Peyer's patch (tissue), 4 donors: ENCODE results near the gene ELMOD2.

Source experiments
- CTCF ChIP-seq, 6 experiments: fragments of 450-650 bp in 4 of 6; fragments of 200-600 bp in 2 of 6; sonication (generic) in 1 of 6; IDR thresholded peaks; one replicate each; pipeline ENCODE4 v1.5.1; 2017 to 2019; ENCODE audit warnings: antibody characterized with exemption in 6 of 6, mild to moderate bottlenecking in 3 of 6, moderate library complexity in 1 of 6
- POLR2A ChIP-seq, 2 donors: fragments of 450-650 bp; IDR thresholded peaks; one replicate each; pipeline ENCODE4 v1.5.1; 2017; ENCODE audit warnings: antibody characterized with exemption in 2 of 2, mild to moderate bottlenecking in 2 of 2, moderate library complexity in 2 of 2

- TF ChIP-seq CTCF (IDR thresholded peaks at IDR 0.05) (no peak), POLR2A (IDR thresholded peaks at IDR 0.05) (no peak)
These were observed 40.5 kb upstream of the ELMOD2 start for GRCh38 chr4:140483445-140483844.
